Endodermal cell (in vitro differentiated cells): Measurements from ENCODE around the gene USP54. TPM values are rescaled to one million over a fixed set of nuclear protein-coding genes. Genes with fewer than 3 reads are reported as not detected.

Experiments
- DNase-seq: peaks from one replicate; pipeline ENCODE4 v3.0.0-alpha.2; 2017
- H3K27ac ChIP-seq: 2 replicates; pipeline ENCODE4 v1.5.1; 2013; ENCODE audit warnings: mild to moderate bottlenecking, low read depth, low read length, moderate library complexity
- H3K27me3 ChIP-seq: 2 replicates; pipeline ENCODE4 v1.6.1; 2013; ENCODE audit warnings: mild to moderate bottlenecking, low read length, moderate library complexity; ENCODE audit not compliant: insufficient read depth, control insufficient read depth, poor library complexity, severe bottlenecking
- H3K36me3 ChIP-seq: 2 replicates; pipeline ENCODE4 v1.7.0; 2013; ENCODE audit warnings: mild to moderate bottlenecking, low read length, moderate library complexity; ENCODE audit not compliant: control insufficient read depth, insufficient read depth
- H3K4me1 ChIP-seq: one replicate; pipeline ENCODE4 v1.7.0; 2013; ENCODE audit warnings: low read length; ENCODE audit not compliant: control insufficient read depth, insufficient read depth
- H3K4me3 ChIP-seq: 2 replicates; pipeline ENCODE4 v1.5.1; 2013; ENCODE audit warnings: mild to moderate bottlenecking, low read length, moderate library complexity
- H3K9ac ChIP-seq: 2 replicates; pipeline ENCODE4 v1.6.1; 2013; ENCODE audit warnings: mild to moderate bottlenecking, low read length, moderate library complexity; ENCODE audit not compliant: poor library complexity, severe bottlenecking; ENCODE audit errors: extremely low read depth
- H3K9me3 ChIP-seq: 2 replicates; pipeline ENCODE4 v1.6.1; 2013; ENCODE audit warnings: mild to moderate bottlenecking, low read length, moderate library complexity; ENCODE audit not compliant: control insufficient read depth
- H3K27ac Mint-ChIP-seq: 2 replicates; pipeline ENCODE4 v1.8.0; 2020; ENCODE audit warnings: mixed read lengths
- H3K27me3 Mint-ChIP-seq: 2 replicates; pipeline ENCODE4 v1.8.0; 2021; ENCODE audit warnings: mild to moderate bottlenecking, mixed read lengths; ENCODE audit not compliant: insufficient read depth
- H3K36me3 Mint-ChIP-seq: 2 replicates; pipeline ENCODE4 v1.8.0; 2020; ENCODE audit warnings: low read depth, mixed read lengths
- H3K4me1 Mint-ChIP-seq: 2 replicates; pipeline ENCODE4 v1.8.0; 2020; ENCODE audit warnings: mixed read lengths
- H3K4me3 Mint-ChIP-seq: 2 replicates; pipeline ENCODE4 v1.8.0; 2020; ENCODE audit warnings: mild to moderate bottlenecking, moderate library complexity, mixed read lengths
- H3K9me3 Mint-ChIP-seq: 2 replicates; pipeline ENCODE4 v1.8.0; 2020; ENCODE audit warnings: mild to moderate bottlenecking, mixed read lengths
- CTCF ChIP-seq: fragments of 200-600 bp; sonication (generic); conservative IDR thresholded peaks from 2 replicates; pipeline ENCODE4 v1.5.0; 2021; ENCODE audit warnings: antibody characterized with exemption, mild to moderate bottlenecking
- WGBS, 2 experiments: methylation state at CpG; one replicate each; pipeline versions ENCODE4 v1.1.5 to v1.1.7; 2013; ENCODE audit warnings: missing lambda C conversion rate in 2 of 2, mixed read lengths in 1 of 2; ENCODE audit not compliant: insufficient coverage in 1 of 2, insufficient read length in 1 of 2; 5-methylcytosine and 5-hydroxymethylcytosine counted together
- total RNA-seq, 2 donors: library from RNA; stranded (reverse); fragmentation: NEBNext Ultra II Directional in 1 of 2; extraction: Animal tissue kit (Norgen Biotek cat#: 25700) in 1 of 2; gene quantifications; 2 replicates in 1 of 2; 3 replicates in 1 of 2; pipeline ENCODE4 v1.2.1, GENCODE V29; 2021

USP54 gene
- total RNA-seq, 2 donors from 2014 or later: 89.5 to 110 TPM

- peak overlapping the region; percentile 99 for H3K27ac Mint-ChIP-seq
- Histone ChIP-seq H3K4me3 (peak overlapping the region; percentile 83), H3K9me3 (peaks cover 11% of the 10 kb centered on the region), H3K4me1 (peaks cover 6% of the 10 kb centered on the region), H3K27me3 (no peaks in the 10 kb centered on the region), H3K36me3 (peaks cover 6% of the 10 kb centered on the region), H3K27ac (no peak overlapping the region), H3K9ac (peak overlapping the region; percentile 94)
- TF ChIP-seq CTCF: no peak
- peaks cover 48% of the 10 kb centered on the region for H3K4me1 Mint-ChIP-seq
- 80 to 90% methylated on average over 2 of the region's 3 CpGs for WGBS, 2 experiments
- peaks cover 20% of the 10 kb centered on the region for H3K36me3 Mint-ChIP-seq
- H3K9me3 Mint-ChIP-seq: peaks cover 11% of the 10 kb centered on the region
- H3K27me3 Mint-ChIP-seq: no peaks in the 10 kb centered on the region
- peak; percentile 44 for DNase-seq
- H3K4me3 Mint-ChIP-seq: peak overlapping the region; percentile 51
Measured at GRCh38 chr10:73589563-73590126, 1.5 kb downstream of the USP54 start.

- peaks cover 6% of the 10 kb centered on the region for H3K4me1 ChIP-seq
- peak overlapping the region; percentile 83 for H3K4me3 ChIP-seq
- TF ChIP-seq CTCF: no peak
Measured at GRCh38 chr10:73588656-73589055, 2.5 kb downstream of the USP54 start.

GRCh38 chr10:73586583-73586984 lies 4.6 kb downstream of the USP54 start:
- no peak overlapping the region for H3K27ac ChIP-seq
- Mint-ChIP-seq H3K36me3 (peaks cover 22% of the 10 kb centered on the region), H3K27ac (no peak overlapping the region), H3K4me3 (no peak overlapping the region), H3K4me1 (peaks cover 38% of the 10 kb centered on the region), H3K27me3 (no peaks in the 10 kb centered on the region), H3K9me3 (peaks cover 11% of the 10 kb centered on the region)
- TF ChIP-seq CTCF: no peak
- H3K9me3 ChIP-seq: peaks cover 11% of the 10 kb centered on the region
- H3K4me1 ChIP-seq: peaks cover 6% of the 10 kb centered on the region
- WGBS, 2 experiments: 86 to 93% methylated on average over 1 of the region's 1 CpG
- DNase-seq: no peak
- no peaks in the 10 kb centered on the region for H3K27me3 ChIP-seq
- H3K9ac ChIP-seq: no peak overlapping the region
- peak overlapping the region; percentile 46 for H3K4me3 ChIP-seq
- H3K36me3 ChIP-seq: peaks cover 11% of the 10 kb centered on the region

More at GRCh38 chr10:73588656-73589055, 2.5 kb downstream of the USP54 start:
- Histone ChIP-seq H3K27me3 (no peaks in the 10 kb centered on the region), H3K36me3 (peaks cover 6% of the 10 kb centered on the region), H3K9me3 (peaks cover 11% of the 10 kb centered on the region), H3K9ac (no peak overlapping the region), H3K27ac (no peak overlapping the region)
- Mint-ChIP-seq H3K4me1 (peaks cover 46% of the 10 kb centered on the region), H3K27me3 (no peaks in the 10 kb centered on the region), H3K9me3 (peaks cover 11% of the 10 kb centered on the region), H3K4me3 (peak overlapping the region; percentile 51), H3K36me3 (peaks cover 19% of the 10 kb centered on the region), H3K27ac (peak overlapping the region; percentile 29)
- 80 to 93% methylated on average over 1 of the region's 1 CpG for WGBS, 2 experiments
- no peak for DNase-seq
